Heart left ventricle (tissue), 13 donors: ENCODE results near the gene SPTA1.

Experiments
- CTCF ChIP-seq, 12 donors: fragments of 200-600 bp; sonication (generic) in 4 of 12; IDR thresholded peaks; one replicate each; pipeline versions ENCODE4 v1.5.0 to v1.8.0; 2018 to 2022; ENCODE audit warnings: antibody characterized with exemption in 12 of 12, mild to moderate bottlenecking in 5 of 12
- POLR2A ChIP-seq, 2 donors: fragments of 450-650 bp; IDR thresholded peaks; one replicate each; pipeline ENCODE4 v1.6.1; 2017; ENCODE audit warnings: antibody characterized with exemption in 2 of 2, mild to moderate bottlenecking in 2 of 2, moderate library complexity in 2 of 2
- donor health status: ischemic (EF 13 %, LVEDD 7.1; RV severe dilation, severe dysfunction).
- donor health status: DM: no; HTN: yes; CAD: no.
- donor health status: DM: no; HTN: no; CAD: no.
- donor health status: ischemic (EF 25% LVEDD 6.9; RV normal size, moderate dysfunction).
- donor health status: ischemic (EF 25% LVEDD 5.7; RV mildly dilated, moderate dysfunction).
- donor health status: ischemic (EF 35%, LVEDD 5.7; RV mildly dilated, moderate dysfunction).
- donor health status: nonischemic (EF 11% LVEDD 7.7; RV severe dilation, severe dysfunction).
- donor health status: DM: yes; HTN: yes; CAD: no.
- donor health status: PGD.
- donor health status: ischemic (EF 29% LVEDD 5.4; RV normal size, mild dysfunction).
- donor health status: nonischemic (EF 23%, LVEDD 6.1; RV moderate dilation, normal function).

- TF ChIP-seq CTCF (IDR thresholded peaks at IDR 0.05) (no peak), POLR2A (IDR thresholded peaks at IDR 0.05) (no peak)
Measured at GRCh38 chr1:158644449-158644848, 42.1 kb downstream of the SPTA1 start.
